ENCODE results near the gene GOLGA5. TPM values are rescaled to one million over a fixed set of nuclear protein-coding genes. Genes with fewer than 3 reads are reported as not detected.
"Not testable (repeated sequence)": the region's sequence is repeated elsewhere in the genome, so short reads cannot be mapped to it uniquely, and the experiment has no call there.

Gene GOLGA5
- total RNA-seq, 1 donor from 2014 or later = 40.8 TPM

DNA sequence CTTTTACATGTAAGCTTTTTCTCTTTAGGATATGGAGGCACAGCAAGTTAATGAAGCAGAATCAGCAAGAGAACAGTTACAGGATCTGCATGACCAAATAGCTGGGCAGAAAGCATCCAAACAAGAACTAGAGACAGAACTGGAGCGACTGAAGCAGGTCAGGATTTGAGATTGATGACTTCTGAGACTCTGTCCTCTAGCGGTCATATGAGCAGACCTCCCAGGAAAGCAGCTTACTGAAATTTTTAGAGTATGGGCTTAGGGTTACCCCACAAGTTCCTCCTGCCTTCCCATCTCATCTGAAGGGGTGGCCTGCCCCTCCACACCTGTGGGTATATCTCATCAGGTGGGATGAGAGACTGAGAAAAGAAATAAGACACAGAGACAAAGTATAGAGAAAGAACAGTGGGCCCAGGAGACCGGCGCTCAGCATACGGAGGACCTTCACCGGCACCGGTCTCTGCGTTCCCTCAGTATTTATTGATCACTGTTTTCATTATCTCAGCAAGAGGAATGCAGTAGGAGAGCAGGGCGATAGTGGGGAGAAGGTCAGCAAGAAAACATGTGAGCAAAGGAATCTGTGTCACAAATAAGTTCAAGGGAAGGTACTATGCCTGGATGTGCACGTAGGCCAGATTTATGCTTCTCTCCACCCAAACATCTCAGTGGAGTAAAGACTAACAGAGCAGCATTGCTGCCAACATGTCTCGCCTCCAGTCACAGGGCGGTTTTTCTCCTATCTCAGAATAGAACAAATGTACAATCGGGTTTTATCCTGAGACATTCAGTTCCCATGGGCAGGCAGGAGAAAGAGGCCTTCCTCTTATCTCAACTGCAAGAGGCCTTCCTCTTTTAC, 25.8 kb downstream of the GOLGA5 start:
- DNase-seq (ENCODE audit: low spot score in 2 of 2); FAIRE-seq: not testable (repeated sequence)

DNA sequence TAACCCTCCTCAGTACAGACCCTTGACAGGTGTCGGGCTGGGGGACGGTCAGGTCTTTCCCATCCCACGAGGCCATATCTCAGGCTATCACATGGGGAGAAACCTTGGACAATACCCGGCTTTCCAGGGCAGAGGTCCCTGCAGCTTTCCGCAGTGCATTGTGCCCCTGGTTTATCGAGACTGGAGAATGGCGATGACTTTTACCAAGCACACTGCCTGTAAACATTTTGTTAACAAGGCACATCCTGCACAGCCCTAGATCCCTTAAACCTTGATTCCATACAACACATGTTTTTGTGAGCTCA, 26.4 kb downstream of the GOLGA5 start:
- FAIRE-seq = not testable (repeated sequence)

DNA sequence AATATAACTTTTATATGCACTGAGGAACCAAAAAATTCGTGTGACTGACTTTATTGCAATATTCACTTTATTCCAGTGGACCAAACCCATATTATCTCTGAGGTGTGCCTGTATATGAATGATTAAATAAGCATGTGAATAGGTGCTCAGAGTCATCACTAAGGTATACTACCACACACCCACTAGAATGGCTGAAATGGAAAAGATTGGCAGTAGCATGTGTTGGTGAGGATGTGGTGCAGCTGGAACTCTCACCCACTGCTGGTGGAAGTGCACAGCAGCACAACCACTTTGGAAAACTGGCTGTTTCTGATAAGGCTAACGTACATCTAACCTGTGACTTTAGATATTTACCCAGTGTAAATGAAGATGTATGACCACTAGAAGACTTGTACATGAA, 36.8 kb downstream of the GOLGA5 start:
- FAIRE-seq = no peak
- DNase-seq (ENCODE audit: low spot score in 2 of 2) = no peak

More for the DNA sequence above, 26.4 kb downstream of the GOLGA5 start:
- DNase-seq (ENCODE audit: low spot score in 2 of 2) = not testable (repeated sequence)

DNA sequence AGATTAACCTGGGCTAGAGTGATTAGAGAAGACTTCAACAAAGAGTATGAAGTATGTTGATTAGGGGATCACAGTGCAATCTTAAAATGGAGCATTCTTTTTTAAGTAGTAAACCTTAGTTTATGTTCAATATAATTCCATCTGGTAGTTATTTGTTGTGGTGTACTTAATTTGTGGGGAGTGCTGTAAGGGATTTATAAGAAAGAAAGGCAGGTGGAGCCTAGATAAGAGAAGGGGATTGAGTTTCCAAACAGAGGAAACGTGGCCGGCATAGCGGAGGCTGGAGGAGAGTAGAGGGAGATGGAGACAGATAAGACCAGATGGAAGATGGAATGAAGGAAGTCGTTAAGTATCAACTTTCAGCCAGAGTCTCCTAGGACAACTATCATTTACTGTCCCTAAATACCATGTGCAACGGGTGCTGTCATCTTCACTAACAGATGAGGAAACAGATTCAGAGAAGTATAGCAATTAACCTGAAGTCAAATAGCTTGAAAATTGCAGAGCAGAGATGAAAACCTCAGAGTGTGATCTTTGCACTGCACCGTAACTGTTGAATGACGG, 38.1 kb downstream of the GOLGA5 start:
- DNase-seq (ENCODE audit: low spot score in 2 of 2) (no peak), FAIRE-seq (no peak)

DNA sequence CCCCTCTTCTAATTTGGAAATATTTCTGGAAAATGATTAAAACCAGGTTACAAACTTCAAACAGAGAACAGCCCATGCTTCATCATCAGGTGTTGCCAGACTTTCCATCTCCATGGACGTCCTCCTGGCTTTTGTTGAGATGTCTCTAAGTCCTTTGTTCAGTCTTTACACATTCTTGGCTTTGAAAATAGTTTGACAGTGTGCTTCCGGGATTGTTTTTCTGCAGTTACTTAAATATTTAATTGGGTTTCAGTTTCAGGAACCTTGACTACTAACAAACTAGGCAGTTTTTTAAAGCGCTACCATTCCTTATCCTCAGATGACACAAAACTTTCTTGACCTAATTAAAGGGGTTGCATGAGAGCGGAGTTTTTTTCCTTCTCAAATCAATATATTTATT, 47.8 kb downstream of the GOLGA5 start:
- DNase-seq (ENCODE audit: low spot score in 2 of 2) (no peak), FAIRE-seq (no peak)

DNA sequence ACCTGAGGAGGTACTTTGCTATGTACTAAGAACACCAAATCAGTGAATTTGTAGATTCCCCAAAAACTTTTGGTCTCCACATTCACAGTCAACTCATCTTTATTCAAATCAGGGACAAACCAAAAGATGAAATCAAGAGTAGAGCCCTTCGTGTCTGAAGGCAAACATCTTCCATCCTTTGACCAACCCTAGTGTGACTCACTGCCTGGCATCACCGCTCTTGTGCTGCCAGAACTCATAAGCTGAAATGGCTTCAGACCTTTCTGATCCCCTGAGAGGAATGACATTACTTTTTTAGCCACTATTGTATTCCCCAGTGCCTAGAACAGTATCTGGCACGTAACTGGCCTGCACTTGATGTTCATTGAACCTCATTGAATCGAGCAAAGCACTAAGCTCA, 50.1 kb downstream of the GOLGA5 start:
- FAIRE-seq = no peak
- DNase-seq (ENCODE audit: low spot score in 2 of 2) = no peak

DNA sequence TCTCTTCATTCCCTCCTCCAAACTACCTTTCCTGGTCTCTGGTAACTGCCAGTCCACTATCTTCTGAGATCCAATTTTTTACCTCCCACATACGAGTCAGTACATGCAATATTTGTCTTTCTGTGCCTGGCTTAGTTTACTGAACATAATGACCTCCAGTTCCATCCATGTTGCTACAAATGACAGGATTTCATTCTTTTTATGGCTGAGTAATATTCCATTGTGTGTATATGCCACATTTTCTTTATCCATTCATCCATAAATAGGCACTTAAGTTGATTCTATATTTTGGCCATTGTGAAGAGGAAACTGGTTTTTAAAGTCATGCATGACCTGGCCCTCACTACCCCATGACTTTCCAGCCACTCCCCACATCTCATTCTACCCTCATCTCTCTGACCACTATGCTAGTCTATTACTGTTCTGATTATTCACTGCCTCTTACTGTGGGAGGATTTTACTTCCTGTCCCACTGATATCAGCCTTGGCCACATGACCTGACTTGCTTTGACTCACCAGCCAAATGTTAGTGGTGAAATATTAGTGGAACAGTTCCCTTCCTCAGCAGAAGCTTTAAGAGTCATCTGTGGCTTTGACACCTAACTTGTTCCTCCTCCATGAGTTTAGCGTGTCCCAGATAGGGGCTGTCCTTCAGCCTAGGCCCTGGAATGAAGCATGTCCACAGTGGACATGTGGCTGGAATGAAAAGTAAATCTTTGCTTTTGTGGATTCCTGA, 52.2 kb downstream of the GOLGA5 start:
- FAIRE-seq (no peak), DNase-seq (ENCODE audit: low spot score in 2 of 2) (no peak)

DNA sequence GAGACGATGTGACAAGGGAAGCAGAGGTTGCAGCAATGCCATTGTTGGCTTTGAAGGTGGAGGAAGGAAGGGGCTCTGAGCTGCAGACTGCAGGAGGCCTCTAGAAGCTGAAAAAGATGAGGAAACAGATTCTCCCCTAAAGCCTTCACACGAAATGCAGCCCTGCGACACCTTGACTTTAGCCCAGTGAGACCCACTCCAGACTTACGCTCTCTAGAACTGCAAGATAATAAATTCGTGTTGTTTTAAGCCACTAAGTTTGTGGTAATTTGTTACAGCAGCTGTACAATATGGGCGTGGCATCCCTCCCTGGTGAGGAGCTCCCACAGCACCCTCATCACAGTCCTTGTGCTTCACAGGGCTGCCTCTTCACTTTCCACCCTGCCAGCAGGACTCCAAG, 53.2 kb downstream of the GOLGA5 start:
- DNase-seq (ENCODE audit: low spot score in 2 of 2) = no peak
- no peak for FAIRE-seq

DNA sequence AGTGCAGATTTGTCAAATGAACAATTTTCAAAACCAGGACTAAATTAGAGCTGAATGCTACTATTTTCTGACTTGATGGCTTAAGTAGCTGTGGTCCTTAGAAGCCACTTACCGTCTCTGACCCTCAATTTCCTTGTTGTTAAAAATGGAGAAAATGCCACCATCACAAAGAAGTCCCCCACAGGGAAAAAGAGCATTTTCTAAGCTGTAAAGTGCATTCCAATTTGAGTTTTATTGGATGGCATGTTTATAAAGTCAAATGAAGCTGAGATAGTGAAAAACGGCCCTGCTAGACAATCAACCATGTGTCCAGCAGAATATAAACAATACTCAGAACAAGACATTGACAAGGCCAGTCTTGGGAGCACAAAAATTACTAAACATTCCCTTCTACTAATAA, 53.6 kb downstream of the GOLGA5 start:
- DNase-seq (ENCODE audit: low spot score in 2 of 2) (no peak), FAIRE-seq (no peak)

DNA sequence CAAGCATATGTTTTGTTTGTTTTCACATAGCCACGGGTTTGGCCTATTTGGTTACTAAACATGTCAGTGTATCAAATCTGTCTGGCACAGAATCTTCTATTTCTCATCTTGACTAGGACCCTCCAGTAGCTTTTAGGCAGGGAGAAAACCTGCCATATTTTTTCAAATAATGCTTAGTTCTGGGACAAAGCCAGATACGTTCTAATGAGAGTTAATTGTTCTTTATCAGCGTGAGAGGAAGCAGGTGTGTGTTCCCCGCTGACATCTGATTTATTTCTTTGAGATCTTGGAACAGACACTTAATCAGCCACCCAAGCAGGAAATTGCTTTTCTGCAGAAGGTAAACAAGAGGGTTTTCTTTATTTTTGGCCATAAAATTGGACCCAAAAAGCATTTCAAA, 54.8 kb downstream of the GOLGA5 start:
- FAIRE-seq (no peak), DNase-seq (ENCODE audit: low spot score in 2 of 2) (no peak)

DNA sequence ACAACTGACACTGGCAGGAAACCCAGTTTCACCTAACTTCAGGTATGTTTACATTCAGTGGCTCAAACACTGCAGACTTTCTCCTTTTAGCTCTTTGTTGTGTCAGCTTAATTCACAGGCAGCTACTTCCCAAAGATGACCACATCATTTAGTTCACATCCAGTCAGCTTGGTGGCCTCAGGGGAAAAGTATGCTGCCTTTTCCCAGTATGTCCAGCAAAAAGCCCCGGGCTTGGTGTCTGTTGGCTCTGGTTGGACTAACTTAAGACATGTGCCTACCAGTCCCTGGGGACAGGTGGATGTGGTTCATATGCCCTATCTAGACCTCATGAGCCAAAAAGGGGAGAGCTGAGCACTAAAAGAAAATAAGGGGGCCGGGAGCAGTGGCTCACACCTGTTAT, 56.4 kb downstream of the GOLGA5 start:
- FAIRE-seq = no peak
- DNase-seq (ENCODE audit: low spot score in 2 of 2) = no peak

DNA sequence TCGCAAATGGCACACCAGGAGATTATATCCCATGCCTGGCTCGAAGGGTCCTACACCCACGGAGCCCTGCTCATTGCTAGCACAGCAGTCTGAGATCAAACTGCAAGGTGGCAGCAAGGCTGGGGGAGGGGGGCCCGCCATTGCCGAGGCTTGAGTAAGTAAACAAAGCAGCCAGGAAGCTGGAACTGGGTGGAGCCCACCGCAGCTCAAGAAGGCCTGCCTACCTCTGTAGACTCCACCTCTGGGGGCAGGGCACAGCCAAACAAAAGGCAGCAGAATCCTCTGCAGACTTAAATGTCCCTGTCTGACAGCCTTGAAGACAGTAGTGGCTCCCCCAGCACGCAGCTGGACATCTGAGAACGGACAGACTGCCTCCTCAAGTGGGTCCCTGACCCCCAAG, 59.0 kb downstream of the GOLGA5 start:
- not testable (repeated sequence) for DNase-seq (ENCODE audit: low spot score in 2 of 2); FAIRE-seq

DNA sequence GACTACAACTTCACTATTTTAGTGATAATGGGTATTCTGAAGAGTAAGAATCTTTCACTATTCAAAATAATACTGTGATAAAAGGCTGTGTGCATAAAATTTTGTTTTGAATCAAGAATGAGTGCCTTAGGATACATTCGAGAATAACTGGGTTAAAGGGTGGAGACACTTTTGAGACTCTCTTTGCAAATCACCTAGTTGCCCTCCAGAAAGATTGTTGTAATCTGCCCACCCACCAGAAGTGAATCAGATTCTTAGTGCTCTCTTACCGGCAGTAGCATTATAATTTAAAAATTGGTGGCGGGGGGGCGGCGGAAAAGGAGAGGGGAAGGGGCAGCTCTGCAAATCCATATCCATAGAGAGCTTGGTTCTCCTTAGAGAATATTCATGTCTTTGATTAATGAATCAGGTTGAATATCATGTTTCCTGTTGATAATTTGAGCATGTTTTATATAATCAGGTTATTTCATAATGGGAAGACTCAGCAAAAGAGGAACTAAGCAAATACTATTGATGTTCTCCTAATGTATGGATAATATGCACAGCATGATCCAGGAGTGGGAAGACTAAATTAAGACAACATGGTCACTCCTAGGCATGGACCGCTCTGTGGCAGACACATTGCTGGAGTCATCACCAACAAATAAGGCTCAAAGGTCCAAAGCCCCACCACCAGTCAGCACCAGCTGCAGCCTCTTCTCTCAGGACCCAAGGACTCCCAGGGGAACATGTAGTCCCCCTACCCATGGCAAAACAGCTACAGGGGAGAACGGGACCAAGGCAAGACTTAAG, 66.1 kb downstream of the GOLGA5 start:
- no peak for DNase-seq (ENCODE audit: low spot score in 2 of 2)
- FAIRE-seq = no peak

DNA sequence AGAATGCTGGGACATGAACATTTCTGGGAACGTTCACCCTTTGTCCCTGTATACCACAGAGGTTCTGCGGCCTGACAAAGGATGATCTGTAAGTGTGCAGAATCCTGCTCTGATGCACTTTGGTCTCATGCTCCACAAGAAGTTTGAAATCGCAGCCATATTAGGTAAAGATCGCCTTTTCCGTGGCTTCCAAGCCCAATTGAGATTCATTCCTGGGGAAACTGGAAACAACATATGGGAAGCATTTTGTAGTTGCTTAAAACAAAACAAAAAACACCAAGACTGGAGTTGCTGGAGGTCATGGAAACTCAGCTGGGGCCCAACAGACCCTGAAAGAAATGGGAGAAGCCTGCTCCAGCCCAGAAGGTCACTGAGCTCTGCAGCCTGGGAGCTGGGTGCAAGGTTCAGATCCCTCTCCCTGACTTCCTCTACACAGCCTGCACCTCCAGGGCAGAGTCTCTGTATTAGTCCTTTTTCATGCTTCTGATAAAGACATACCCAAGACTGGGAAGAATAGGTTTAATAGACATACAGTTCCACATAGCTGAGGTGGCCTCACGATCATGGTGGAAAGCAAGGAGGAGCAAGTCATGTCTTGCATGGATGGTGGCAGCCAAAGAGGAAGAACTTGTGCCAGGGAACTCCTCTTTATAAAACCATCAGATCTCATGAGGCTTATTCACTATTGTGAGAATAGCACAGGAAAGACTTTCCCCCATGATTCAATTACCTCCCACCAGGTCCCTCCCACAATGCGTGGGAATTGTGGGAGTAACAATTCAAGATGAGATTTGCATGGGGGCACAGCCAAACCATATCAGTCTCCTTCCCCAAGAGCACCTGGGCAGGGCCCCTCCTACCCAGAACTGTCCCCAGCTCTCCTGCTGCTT, 68.0 kb downstream of the GOLGA5 start:
- DNase-seq (ENCODE audit: low spot score in 2 of 2) = no peak
- FAIRE-seq = no peak

DNA sequence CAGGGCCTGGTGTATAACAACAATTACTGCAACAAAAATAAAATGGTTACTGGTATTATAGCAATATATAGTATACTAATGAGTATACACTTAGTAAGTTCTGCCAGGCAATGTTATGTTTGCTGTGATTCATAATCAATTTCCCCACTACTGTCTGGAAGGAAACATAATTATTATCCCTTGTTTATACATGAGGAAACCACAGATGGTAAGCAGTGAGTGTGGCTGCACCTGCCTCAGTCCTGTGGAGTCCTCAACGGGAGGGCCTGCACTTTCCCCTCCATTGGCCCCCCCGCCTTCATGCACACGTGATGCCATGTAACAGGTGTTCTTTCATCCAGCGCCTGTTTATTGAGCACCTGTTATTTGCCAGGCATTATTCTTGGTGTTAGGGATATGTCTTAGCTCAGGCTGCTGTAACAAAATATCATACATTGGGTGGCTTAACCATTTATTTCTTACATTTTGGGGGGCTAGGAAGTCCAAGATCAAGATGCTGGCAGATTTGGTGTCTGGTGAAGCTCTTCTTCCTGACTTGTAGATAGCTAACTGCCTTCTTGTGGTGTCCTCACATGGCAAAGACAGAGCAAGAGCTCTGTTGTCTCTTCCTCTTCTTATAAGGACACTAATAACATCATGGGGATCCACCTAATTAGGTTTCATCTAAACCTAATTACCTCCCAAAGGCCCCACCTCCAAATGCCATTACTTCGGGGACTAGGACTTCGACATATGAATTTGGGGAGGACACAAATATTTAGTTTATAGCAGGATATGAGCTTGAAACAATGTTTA, 69.4 kb downstream of the GOLGA5 start:
- DNase-seq (ENCODE audit: low spot score in 2 of 2) = no peak
- FAIRE-seq = no peak

DNA sequence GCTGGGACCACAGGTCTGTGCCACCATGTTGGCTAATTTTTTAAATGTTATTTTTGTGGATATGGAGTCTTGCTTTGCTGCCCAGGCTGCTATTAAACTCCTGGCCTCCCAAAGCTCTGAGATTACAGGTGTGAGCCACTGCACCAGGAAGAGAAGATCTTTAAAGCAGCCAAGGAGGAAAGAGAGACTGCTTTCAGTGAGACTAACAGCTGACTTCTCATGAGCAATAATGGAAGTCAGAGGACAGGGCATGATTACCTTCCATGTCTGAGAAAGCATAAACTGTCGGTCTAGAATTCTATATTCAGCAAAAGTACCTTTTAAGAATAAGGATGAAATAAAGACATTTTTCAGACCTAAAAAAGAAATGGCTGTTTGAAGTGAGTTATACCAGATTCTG, 71.6 kb downstream of the GOLGA5 start:
- DNase-seq (ENCODE audit: low spot score in 2 of 2) (no peak), FAIRE-seq (no peak)

DNA sequence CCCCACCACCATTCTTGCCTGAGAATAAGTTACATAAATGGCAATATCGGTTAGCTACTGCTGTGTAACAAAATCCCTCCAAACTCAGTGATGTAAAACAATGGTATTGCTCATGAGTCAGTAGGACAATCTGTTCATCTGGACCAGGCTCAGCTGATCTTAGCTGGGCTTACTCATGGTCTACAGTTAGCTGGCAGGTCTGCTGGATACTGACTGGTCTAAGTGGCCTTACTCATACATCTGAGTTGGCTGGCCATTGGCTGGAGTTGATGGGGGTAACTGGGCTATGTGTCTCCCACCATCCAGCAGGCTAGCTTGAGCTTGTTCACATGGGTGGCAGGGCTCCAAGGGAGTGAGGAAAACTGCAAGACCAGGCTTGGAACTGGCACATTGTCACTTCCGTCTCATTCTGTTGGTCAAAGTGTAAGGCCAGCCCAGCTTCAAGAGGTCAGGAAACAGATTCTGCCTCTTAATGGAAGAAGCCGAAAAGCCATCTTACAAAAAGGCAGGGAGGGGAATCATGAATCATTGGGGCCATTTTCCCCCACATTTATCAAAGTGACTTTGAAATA, 72.2 kb downstream of the GOLGA5 start:
- DNase-seq (ENCODE audit: low spot score in 2 of 2) = no peak
- FAIRE-seq = no peak

Measured in frontal cortex (tissue), 4 donors.